ENCODE data around the gene CCNI. TPM values are rescaled to one million over a fixed set of nuclear protein-coding genes. Genes with fewer than 3 reads are reported as not detected.

The CCNI gene
- total RNA-seq, 3 donors from 2014 or later = 108 to 123 (median 114) TPM

DNA sequence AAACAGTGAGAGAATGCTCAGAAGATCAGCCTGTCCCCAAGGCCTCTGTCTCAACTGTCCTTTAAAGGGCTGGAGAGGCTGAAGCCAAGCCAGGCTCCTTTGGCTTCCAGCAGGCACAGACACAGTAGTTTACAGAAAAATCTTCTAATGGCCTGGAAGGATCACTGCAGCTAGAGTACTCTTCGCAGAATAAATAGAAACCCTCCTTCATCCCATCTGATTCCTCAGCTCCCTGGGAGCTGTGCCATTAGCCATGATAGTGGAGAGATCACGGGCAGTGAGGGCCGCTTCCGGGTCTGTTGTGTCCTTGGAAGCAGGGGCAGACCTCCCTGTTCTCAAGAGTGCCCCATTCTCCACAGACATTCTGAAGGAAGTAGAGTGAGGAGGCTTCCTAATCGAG lies 63.1 kb downstream of the CCNI start:
- Mint-ChIP-seq H3K4me1 (ENCODE audit: low read depth) (peaks cover 62% of the 10 kb centered on the region), H3K4me3 (no peak overlapping the region), H3K36me3 (ENCODE audit: insufficient read depth) (peaks cover 26% of the 10 kb centered on the region), H3K27me3 (ENCODE audit: low read depth) (no peaks in the 10 kb centered on the region), H3K9me3 (no peaks in the 10 kb centered on the region)
- no peak for DNase-seq
- ATAC-seq = no peak

DNA sequence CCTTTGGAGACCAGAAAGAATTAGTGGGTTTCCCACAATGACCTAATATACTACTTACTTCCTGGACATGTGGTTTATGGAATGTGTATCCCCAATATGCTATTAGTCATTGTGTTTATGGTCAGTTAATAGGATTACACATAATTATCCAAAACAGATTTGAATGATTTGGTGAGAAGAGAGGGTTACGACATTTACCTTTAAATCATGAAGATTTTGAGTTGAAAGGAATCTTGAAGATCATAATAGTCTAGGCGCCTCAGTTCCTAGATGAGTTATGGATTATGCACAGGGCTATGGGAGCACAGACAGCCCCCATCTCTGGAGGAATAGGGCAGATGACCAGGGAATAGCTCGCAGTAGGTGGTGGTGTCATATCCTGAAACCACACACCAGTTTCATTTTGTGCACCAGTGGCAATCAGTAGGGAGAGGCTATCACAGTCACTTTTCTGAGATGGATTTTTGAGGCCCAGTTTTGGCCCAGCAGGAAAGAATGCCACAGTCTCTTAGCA lies 64.9 kb downstream of the CCNI start:
- H3K36me3 Mint-ChIP-seq (ENCODE audit: insufficient read depth) = peaks cover 25% of the 10 kb centered on the region
- H3K4me3 Mint-ChIP-seq = no peak overlapping the region
- ATAC-seq (no peak), DNase-seq (no peak)
- H3K4me1 Mint-ChIP-seq (ENCODE audit: low read depth) = peaks cover 73% of the 10 kb centered on the region
- no peaks in the 10 kb centered on the region for H3K9me3 Mint-ChIP-seq
- no peaks in the 10 kb centered on the region for H3K27me3 Mint-ChIP-seq (ENCODE audit: low read depth)

DNA sequence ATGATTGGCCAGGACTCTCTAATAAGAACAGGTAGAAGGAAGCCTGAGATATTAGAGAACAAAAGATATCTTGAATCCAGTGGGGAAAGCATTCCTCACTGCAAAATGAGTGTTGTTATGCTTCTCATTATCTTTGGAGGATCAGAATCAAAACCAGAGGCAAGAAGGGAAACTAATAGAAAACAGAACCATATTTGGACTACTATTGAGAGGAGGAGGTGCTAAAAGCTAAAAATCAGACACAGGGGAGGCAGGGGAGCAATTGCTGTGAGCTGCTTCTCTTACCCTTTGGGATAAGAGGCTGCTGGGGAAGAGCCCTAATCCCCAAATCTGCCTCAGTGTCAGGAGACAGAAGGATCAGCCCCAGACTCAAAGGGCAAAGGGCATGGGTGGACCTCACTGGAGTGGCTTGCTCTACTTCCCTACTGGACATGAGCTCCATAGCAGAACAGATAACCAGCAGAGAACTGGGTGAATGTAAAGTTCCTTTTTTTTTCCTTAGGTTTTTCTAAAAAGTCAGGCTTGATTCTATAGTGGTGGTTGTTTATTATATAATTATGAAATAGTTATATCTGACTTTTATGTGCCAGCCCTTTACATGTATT lies 66.2 kb downstream of the CCNI start:
- H3K36me3 Mint-ChIP-seq (ENCODE audit: insufficient read depth) = peaks cover 20% of the 10 kb centered on the region
- H3K4me3 Mint-ChIP-seq = no peak overlapping the region
- H3K27me3 Mint-ChIP-seq (ENCODE audit: low read depth) = no peaks in the 10 kb centered on the region
- H3K9me3 Mint-ChIP-seq = no peaks in the 10 kb centered on the region
- H3K4me1 Mint-ChIP-seq (ENCODE audit: low read depth) = peaks cover 68% of the 10 kb centered on the region
- DNase-seq (no peak), ATAC-seq (no peak)

DNA sequence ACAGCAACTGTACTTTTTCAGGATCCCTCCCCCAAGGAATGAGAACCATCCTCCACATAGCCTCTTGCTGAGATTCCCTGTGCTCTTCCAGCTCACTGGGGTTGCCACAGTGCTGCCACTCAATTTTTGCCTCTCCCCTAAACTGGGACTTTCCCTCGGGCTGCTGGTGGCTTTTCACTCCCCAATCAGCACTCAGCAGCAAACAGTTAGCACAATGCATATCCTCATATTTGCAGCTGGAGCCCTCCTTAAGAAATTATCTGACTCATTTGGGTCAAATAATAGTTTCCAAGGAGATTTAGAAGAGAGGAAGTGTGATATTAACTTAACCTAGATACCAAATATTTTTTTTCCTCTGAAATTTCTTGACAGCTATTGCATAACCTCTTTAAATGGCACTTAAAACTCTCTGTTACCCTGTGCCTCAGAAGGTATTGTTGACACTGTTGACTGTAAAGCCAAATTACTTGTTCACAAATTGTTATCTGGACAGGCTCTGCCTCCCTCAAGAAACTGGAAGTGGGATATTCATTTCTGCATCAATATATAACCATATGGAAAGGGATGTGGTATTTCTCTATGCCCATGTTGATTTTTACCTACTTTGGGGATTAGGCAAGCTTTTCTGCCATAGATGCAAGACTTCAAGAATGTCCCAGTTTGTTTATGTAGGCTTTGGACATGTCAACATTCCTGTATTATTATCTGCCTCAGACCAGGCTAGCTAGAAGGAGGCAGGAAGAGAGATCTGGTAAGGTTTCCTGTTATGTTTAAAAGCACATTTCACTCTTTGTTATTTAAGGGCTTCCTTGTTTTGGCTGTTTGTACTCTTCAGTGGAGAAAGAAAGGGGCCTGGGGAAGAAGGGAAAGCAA lies 68.2 kb downstream of the CCNI start:
- Mint-ChIP-seq H3K9me3 (no peaks in the 10 kb centered on the region), H3K36me3 (ENCODE audit: insufficient read depth) (peaks cover 16% of the 10 kb centered on the region), H3K4me3 (peak overlapping the region; percentile 57), H3K27me3 (ENCODE audit: low read depth) (no peaks in the 10 kb centered on the region), H3K4me1 (ENCODE audit: low read depth) (peaks cover 66% of the 10 kb centered on the region)
- ATAC-seq (peak; percentile 77 to 84), DNase-seq (peak; percentile 34)

DNA sequence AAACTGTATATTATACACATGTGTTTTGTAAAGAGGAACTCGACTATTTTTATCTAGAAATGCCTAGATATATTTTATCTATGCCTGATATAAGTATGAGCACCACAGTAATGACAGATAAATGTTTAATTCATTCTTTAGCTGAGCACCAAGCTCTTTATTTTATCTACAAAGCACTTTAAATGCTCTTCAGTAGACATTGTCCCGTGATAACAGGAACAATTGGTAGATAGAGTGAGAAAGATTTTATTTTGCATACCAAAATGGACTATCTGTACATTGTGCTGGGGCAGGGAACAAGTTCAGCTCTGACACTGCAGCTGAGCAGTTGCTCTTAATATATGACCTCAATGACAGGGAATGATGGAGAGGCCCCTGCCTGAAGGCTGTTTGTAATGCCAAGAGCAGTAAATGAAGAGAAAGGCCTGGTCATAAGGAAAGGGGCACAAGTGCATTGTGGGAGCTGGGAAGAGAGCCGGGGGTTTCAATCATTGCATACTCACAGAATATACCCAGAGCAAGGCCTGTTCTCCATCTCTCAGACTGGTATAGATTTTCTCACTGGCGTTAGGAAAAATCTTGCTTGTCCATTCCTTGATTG lies 68.9 kb downstream of the CCNI start:
- H3K9me3 Mint-ChIP-seq = no peaks in the 10 kb centered on the region
- ATAC-seq (no peak), DNase-seq (no peak)
- H3K27me3 Mint-ChIP-seq (ENCODE audit: low read depth) = no peaks in the 10 kb centered on the region
- H3K4me1 Mint-ChIP-seq (ENCODE audit: low read depth) = peaks cover 64% of the 10 kb centered on the region
- H3K36me3 Mint-ChIP-seq (ENCODE audit: insufficient read depth) = peaks cover 16% of the 10 kb centered on the region
- H3K4me3 Mint-ChIP-seq = no peak overlapping the region

DNA sequence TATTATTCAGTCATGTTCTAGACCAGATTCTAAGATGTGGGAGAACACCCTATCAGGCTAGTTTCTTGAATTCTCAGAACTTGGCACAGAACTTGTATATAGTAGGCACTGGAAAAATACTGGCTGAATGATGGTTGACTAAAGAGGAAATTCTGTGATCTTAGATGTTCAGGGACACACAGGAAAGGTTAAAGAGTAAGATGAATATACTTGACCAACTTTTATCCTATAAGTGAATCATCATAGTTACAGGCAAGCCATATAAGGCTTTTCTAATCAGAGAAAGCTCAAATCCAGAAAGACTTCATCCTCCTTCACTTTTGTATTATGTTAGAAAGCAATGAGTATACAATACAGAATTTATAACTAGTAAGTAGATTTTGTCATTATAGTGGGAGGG lies 72.4 kb downstream of the CCNI start:
- DNase-seq (no peak), ATAC-seq (peak; percentile 64 to 65)
- Mint-ChIP-seq H3K36me3 (ENCODE audit: insufficient read depth) (peaks cover 16% of the 10 kb centered on the region), H3K4me1 (ENCODE audit: low read depth) (peaks cover 40% of the 10 kb centered on the region), H3K27me3 (ENCODE audit: low read depth) (no peaks in the 10 kb centered on the region), H3K9me3 (no peaks in the 10 kb centered on the region), H3K4me3 (no peak overlapping the region)

DNA sequence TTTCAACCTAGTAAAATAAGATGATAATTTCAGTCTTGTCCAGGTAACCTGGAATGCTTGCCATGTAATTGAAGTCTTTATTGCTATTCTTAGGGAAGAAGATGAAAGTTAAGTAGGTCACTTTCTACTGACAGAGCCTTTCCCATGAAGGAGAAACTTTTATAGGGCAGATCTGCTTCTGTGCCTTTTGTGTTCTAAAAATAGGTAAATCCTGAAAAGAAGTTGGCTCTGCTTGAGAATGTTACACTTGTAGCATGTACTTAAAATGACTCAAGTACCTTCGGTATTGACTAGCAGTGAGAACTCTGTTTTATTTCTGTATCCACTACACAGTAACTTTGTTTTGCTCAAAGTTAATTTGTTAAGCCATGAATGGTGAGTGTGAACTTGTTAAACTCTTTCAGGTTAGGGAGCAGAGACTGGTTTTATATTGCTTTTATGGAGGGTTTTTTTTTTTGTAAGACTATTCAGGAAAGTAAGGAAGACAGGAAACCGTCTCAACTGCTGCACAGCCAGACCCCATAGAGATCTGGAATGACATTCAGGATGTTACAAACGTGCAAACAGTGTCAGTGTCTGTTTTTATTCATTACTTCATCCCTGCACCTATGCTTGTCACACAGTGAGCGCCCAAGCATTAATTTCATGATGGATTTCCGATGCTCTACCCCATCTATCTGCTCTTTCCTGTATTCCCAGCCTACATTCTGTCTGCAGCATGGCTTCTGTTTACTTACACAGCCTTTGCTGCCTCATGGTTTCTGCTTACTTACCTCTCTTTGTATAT lies 73.3 kb downstream of the CCNI start:
- H3K9me3 Mint-ChIP-seq = no peaks in the 10 kb centered on the region
- H3K4me3 Mint-ChIP-seq = no peak overlapping the region
- no peak for DNase-seq
- H3K36me3 Mint-ChIP-seq (ENCODE audit: insufficient read depth) = peaks cover 21% of the 10 kb centered on the region
- H3K4me1 Mint-ChIP-seq (ENCODE audit: low read depth) = peaks cover 31% of the 10 kb centered on the region
- H3K27me3 Mint-ChIP-seq (ENCODE audit: low read depth) = no peaks in the 10 kb centered on the region
- no peak for ATAC-seq

DNA sequence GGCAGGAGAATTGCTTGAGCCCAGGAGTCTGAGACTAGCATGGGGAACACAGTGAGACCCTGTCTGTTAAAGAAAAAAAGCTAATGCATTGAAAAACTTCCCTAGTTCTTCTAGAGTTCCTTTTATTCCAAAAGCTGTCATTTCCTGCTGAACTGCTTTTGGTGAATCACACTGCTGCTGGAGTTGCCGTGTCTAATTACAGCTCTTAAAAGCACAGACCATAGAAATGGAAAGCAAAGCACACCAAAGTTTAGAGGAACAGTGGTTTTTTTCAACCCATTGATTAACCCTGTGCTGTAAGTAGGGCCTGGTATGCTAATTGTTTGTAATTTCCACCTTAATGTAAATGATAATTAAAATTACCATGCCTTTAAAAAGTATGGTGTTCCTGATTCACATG lies 73.9 kb downstream of the CCNI start:
- Mint-ChIP-seq H3K4me3 (no peak overlapping the region), H3K9me3 (no peaks in the 10 kb centered on the region), H3K27me3 (ENCODE audit: low read depth) (no peaks in the 10 kb centered on the region), H3K4me1 (ENCODE audit: low read depth) (peaks cover 25% of the 10 kb centered on the region), H3K36me3 (ENCODE audit: insufficient read depth) (peaks cover 23% of the 10 kb centered on the region)
- ATAC-seq (no peak), DNase-seq (no peak)

DNA sequence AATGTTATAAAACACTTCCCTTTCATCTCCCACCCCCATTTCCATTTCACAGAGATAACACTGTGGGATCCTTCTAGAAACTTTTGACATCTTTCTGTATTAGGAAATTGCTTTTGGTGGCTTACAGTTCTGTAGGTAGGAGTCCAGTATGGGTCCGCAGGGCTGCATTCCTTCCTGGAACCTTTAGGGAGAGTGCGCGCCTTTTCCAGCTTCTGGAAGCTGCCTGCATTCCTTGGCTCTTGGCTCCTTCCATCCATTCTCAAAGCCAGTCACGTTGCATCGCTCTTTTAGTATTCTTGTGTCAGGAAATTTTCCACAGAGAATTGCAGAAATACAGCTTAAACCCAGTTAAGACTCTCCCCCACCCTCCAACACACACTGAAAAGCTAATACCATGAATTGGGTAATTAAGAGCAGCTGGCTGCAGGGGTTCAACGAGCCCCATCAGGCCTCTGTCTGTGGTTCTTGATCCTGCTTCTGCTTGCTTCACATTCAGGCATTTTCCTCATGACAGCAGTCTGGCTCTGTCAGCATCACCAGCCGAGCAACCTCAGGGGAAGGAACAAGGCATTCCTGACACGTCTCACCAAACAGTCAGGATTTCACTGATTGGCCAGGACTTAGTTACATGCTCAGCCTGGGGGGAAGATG lies 77.4 kb downstream of the CCNI start:
- Mint-ChIP-seq H3K4me3 (no peak overlapping the region), H3K36me3 (ENCODE audit: insufficient read depth) (peaks cover 19% of the 10 kb centered on the region), H3K9me3 (no peaks in the 10 kb centered on the region), H3K27me3 (ENCODE audit: low read depth) (no peaks in the 10 kb centered on the region), H3K4me1 (ENCODE audit: low read depth) (peaks cover 31% of the 10 kb centered on the region)
- ATAC-seq (no peak), DNase-seq (no peak)

DNA sequence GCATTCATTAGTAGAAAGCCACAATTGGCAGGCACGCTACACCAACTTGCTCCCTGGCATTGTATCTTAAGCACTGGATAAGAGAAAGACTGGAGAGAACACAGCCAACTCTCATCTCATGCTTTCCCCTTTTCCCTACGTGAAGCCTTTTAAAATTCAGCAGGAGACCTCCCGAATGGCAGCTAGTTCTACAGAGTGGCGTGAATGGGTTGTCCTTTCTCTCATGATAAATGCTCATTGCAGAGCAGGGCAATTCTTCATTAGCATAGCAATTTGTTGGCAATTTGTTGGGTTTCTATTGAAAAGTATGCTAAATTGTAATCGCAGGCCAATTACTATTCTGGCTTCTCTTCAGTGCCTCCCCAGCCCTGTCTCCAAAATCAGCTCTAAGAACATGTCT lies 78.3 kb downstream of the CCNI start:
- no peak for ATAC-seq
- Mint-ChIP-seq H3K9me3 (no peaks in the 10 kb centered on the region), H3K4me1 (ENCODE audit: low read depth) (peaks cover 32% of the 10 kb centered on the region), H3K27me3 (ENCODE audit: low read depth) (no peaks in the 10 kb centered on the region), H3K36me3 (ENCODE audit: insufficient read depth) (peaks cover 15% of the 10 kb centered on the region), H3K4me3 (no peak overlapping the region)
- DNase-seq = no peak

Other genes with a start within 250 kb of the CCNI start
- under 1 TPM; 0.05 to 0.08 (median 0.05) TPM for gene SOWAHB, start 177.8 kb downstream of the CCNI start, total RNA-seq
- 10 to 100 TPM; 30.4 to 36.1 (median 34.9) TPM for gene SEPTIN11, start 126.2 kb downstream of the CCNI start, total RNA-seq
- 1 to 10 TPM in 2 of 3 donors, under 1 TPM in 1; 0.30 to 1.0 (median 1.0) TPM for gene CCNG2, start 81.2 kb upstream of the CCNI start, total RNA-seq

Measured in activated T-cell treated with anti-CD3 and anti-CD28 coated beads, Interleukin-2, amount 50 U/mL, for 4 hours (primary cell).